A549 (cell line): Measurements from ENCODE around the gene GCLC.

Source experiments
- CBX8 ChIP-seq: fragments of 200-600 bp; sonication (generic); IDR thresholded peaks from 2 replicates; pipeline ENCODE4 v1.6.1; 2016
- HES2 ChIP-seq: fragments of >200 bp; sonication (Bioruptor Twin); formaldehyde crosslinking; IDR thresholded peaks from 2 replicates; pipeline ENCODE4 v1.6.1; 2016
- HEYL ChIP-seq: fragments of 250-450 bp; sonication (Bioruptor Pico); IDR thresholded peaks from 2 replicates; pipeline ENCODE4 v1.8.0; 2021; ENCODE audit warnings: mild to moderate bottlenecking, moderate library complexity
- MAX ChIP-seq: IDR thresholded peaks from 2 replicates; pipeline ENCODE4 v1.6.1; 2012
- NPAS2 ChIP-seq: fragments of 250-450 bp; sonication (Bioruptor Pico); IDR thresholded peaks from 2 replicates; pipeline ENCODE4 v1.8.0; 2022; ENCODE audit warnings: mild to moderate bottlenecking, moderate library complexity, borderline replicate concordance
- POLR2A ChIP-seq: IDR thresholded peaks from 2 replicates; pipeline ENCODE4 v1.6.1; 2012; ENCODE audit warnings: mild to moderate bottlenecking, low read length
- RFX5 ChIP-seq: fragments of 450-650 bp; IDR thresholded peaks from 2 replicates; pipeline ENCODE4 v1.7.1; 2014; ENCODE audit warnings: antibody characterized with exemption, mild to moderate bottlenecking, moderate library complexity
- TP53 ChIP-seq: fragments of 250-450 bp; sonication (Bioruptor Pico); IDR thresholded peaks from 2 replicates; pipeline ENCODE4 v1.5.0; 2021; ENCODE audit warnings: mild to moderate bottlenecking, moderate library complexity
- TF ChIP-seq, protein P1 (sequence below): fragments of >200 bp; sonication (Bioruptor Twin); formaldehyde crosslinking; IDR thresholded peaks from 3 replicates; pipeline ENCODE4 v1.5.1; 2016
- TF ChIP-seq, protein P2 (sequence below): fragments of 250-450 bp; sonication (Bioruptor Pico); IDR thresholded peaks from 2 replicates; pipeline ENCODE4 v1.5.0; 2021; ENCODE audit warnings: mild to moderate bottlenecking, moderate library complexity, borderline replicate concordance
- TF ChIP-seq, protein P3 (sequence below): fragments of 200-600 bp; sonication (generic); IDR thresholded peaks from 2 replicates; pipeline ENCODE4 v1.6.1; 2016; ENCODE audit warnings: antibody characterized with exemption, mild to moderate bottlenecking, moderate library complexity

GRCh38 chr6:53476964-53477363, 67.9 kb downstream of the GCLC start:
- no peak for TF ChIP-seq CBX8
- TF ChIP-seq RFX5, result no peak
- TF ChIP-seq, protein P1, sequence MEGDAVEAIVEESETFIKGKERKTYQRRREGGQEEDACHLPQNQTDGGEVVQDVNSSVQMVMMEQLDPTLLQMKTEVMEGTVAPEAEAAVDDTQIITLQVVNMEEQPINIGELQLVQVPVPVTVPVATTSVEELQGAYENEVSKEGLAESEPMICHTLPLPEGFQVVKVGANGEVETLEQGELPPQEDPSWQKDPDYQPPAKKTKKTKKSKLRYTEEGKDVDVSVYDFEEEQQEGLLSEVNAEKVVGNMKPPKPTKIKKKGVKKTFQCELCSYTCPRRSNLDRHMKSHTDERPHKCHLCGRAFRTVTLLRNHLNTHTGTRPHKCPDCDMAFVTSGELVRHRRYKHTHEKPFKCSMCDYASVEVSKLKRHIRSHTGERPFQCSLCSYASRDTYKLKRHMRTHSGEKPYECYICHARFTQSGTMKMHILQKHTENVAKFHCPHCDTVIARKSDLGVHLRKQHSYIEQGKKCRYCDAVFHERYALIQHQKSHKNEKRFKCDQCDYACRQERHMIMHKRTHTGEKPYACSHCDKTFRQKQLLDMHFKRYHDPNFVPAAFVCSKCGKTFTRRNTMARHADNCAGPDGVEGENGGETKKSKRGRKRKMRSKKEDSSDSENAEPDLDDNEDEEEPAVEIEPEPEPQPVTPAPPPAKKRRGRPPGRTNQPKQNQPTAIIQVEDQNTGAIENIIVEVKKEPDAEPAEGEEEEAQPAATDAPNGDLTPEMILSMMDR, result no peak
- TF ChIP-seq POLR2A, result no peak
- no peak for TF ChIP-seq HEYL
- no peak for TF ChIP-seq NPAS2 (CRISPR knock-in tag)
- TF ChIP-seq, protein P2, sequence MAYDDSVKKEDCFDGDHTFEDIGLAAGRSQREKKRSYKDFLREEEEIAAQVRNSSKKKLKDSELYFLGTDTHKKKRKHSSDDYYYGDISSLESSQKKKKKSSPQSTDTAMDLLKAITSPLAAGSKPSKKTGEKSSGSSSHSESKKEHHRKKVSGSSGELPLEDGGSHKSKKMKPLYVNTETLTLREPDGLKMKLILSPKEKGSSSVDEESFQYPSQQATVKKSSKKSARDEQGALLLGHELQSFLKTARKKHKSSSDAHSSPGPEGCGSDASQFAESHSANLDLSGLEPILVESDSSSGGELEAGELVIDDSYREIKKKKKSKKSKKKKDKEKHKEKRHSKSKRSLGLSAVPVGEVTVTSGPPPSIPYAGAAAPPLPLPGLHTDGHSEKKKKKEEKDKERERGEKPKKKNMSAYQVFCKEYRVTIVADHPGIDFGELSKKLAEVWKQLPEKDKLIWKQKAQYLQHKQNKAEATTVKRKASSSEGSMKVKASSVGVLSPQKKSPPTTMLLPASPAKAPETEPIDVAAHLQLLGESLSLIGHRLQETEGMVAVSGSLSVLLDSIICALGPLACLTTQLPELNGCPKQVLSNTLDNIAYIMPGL (CRISPR knock-in tag), result no peak
- TF ChIP-seq HES2, result no peak
- TF ChIP-seq MAX, result no peak
- TF ChIP-seq, protein P3, sequence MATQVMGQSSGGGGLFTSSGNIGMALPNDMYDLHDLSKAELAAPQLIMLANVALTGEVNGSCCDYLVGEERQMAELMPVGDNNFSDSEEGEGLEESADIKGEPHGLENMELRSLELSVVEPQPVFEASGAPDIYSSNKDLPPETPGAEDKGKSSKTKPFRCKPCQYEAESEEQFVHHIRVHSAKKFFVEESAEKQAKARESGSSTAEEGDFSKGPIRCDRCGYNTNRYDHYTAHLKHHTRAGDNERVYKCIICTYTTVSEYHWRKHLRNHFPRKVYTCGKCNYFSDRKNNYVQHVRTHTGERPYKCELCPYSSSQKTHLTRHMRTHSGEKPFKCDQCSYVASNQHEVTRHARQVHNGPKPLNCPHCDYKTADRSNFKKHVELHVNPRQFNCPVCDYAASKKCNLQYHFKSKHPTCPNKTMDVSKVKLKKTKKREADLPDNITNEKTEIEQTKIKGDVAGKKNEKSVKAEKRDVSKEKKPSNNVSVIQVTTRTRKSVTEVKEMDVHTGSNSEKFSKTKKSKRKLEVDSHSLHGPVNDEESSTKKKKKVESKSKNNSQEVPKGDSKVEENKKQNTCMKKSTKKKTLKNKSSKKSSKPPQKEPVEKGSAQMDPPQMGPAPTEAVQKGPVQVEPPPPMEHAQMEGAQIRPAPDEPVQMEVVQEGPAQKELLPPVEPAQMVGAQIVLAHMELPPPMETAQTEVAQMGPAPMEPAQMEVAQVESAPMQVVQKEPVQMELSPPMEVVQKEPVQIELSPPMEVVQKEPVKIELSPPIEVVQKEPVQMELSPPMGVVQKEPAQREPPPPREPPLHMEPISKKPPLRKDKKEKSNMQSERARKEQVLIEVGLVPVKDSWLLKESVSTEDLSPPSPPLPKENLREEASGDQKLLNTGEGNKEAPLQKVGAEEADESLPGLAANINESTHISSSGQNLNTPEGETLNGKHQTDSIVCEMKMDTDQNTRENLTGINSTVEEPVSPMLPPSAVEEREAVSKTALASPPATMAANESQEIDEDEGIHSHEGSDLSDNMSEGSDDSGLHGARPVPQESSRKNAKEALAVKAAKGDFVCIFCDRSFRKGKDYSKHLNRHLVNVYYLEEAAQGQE, result no peak
- TF ChIP-seq TP53 (CRISPR knock-in tag), result no peak
